ENCODE results near the gene MAFB. TPM values are rescaled to one million over a fixed set of nuclear protein-coding genes. Genes with fewer than 3 reads are reported as not detected.

MAFB gene
- total RNA-seq, 1 donor = 1.5 TPM

DNA sequence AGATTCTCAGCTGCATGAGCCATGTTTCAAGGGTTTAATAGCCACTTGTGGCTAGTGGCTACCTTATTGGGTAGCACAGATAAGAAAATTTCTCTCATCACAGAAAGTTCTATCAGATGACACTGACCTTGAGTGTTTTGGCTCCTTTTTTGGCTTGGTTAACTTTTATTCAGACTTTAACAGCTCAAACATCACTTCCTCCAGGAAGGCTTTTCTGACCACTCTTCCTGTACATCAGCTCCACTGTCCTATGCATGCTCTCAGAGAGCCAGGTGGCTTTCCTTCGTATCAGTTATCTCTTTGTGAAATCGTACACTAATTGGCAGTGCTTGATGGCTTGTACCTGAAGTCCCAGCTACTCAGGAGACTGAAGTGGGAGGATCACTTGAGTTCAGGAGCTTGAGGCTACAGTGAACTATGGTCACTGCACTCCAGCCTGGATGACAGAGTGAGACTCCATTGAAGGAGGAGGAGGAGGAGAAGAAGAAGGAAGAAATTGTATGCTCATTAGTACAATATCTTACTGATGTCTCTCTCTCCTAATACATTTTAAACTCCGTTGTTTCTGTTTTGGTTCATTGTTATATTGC, 10.7 kb downstream of the MAFB start:
- TF ChIP-seq CTCF (IDR thresholded peaks at IDR 0.05; ENCODE audit: insufficient read depth, low read length) = no peak
- no peak overlapping the region for H3K4me3 ChIP-seq (ENCODE audit: low read depth, low read length)
- DNase-seq (ENCODE audit: low read depth) = no peak

DNA sequence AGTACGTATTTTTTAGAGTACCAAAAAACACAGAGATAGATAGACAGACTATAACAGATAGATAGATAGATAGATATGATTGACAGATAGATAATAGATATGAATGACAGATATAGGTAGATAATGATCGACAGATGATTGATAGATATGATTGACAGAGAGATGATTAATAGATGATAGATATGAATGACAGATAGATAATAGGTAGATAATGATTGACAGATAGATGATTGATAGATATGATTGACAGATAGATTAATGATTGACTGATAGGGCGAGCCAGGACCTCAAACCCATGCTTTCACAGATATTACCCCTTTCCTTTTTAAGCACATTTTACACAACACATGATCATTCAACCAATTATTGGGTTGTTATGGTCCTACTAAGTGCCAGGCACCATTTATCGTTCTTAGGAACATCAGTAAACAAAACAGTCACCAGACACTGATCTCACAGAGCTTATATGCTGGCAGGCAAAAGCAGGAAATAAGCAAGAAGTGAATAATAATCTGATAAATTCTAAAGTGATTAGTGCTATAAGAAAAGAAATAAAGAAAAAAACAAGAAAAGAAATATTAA, 11.6 kb downstream of the MAFB start:
- TF ChIP-seq CTCF (IDR thresholded peaks at IDR 0.05; ENCODE audit: insufficient read depth, low read length) = no peak
- no peak for DNase-seq (ENCODE audit: low read depth)
- H3K4me3 ChIP-seq (ENCODE audit: low read depth, low read length) = no peak overlapping the region

GRCh38 chr20:40676491-40677269, 12.4 kb downstream of the MAFB start:
- DNase-seq (ENCODE audit: low read depth) = no peak
- no peak overlapping the region for H3K4me3 ChIP-seq (ENCODE audit: low read depth, low read length)
- TF ChIP-seq CTCF (IDR thresholded peaks at IDR 0.05; ENCODE audit: insufficient read depth, low read length) = no peak

- DNase-seq (ENCODE audit: low read depth) = no peak
- no peak overlapping the region for H3K4me3 ChIP-seq (ENCODE audit: low read depth, low read length)
- TF ChIP-seq CTCF (IDR thresholded peaks at IDR 0.05; ENCODE audit: insufficient read depth, low read length) = no peak
Observed at GRCh38 chr20:40675599-40676221, 13.3 kb downstream of the MAFB start.

GRCh38 chr20:40673442-40673841, 15.6 kb downstream of the MAFB start:
- no peak for TF ChIP-seq CTCF (IDR thresholded peaks at IDR 0.05; ENCODE audit: insufficient read depth, low read length)
- no peak overlapping the region for H3K4me3 ChIP-seq (ENCODE audit: low read depth, low read length)
- no peak for DNase-seq (ENCODE audit: low read depth)

DNA sequence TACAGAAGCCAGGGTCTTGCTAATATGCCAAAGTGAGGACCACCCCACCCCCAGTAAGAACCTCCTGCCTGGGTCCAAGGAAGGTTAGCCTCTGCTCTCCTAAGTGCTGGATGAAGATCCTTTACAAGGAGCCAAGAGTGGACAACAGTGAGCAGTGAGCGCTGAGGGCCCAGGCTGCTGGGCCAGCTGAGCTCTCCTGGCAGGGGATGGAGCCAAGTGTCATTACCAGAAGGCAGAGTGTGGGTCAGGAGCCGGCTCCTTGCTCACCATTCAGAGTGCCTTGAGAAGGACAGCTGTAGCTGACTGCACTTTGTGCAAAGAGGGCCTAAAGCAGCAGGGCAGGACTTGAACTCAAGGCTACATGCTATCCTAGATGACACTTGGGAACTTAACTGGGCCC, 16.9 kb downstream of the MAFB start:
- TF ChIP-seq CTCF (IDR thresholded peaks at IDR 0.05; ENCODE audit: insufficient read depth, low read length) = no peak
- DNase-seq (ENCODE audit: low read depth) = no peak

More for the DNA sequence above, 16.9 kb downstream of the MAFB start:
- no peak overlapping the region for H3K4me3 ChIP-seq (ENCODE audit: low read depth, low read length)
